GM12873 (cell line): Measurements from ENCODE around the gene NAGS.

Experiments
- CTCF ChIP-seq: IDR thresholded peaks from 2 replicates; pipeline ENCODE4 v1.5.1; 2012; ENCODE audit warnings: low read depth, mild to moderate bottlenecking, moderate library complexity, low read length, control low read depth; ENCODE audit not compliant: insufficient read depth; ENCODE audit errors: missing control alignments

The NAGS gene

GRCh38 chr17:44000871-44001460 is 3.5 kb upstream of the NAGS start:
- no peak for TF ChIP-seq CTCF

- no peak for TF ChIP-seq CTCF
Measured at GRCh38 chr17:44001461-44001920, 2.9 kb upstream of the NAGS start.

GRCh38 chr17:44002141-44002848 is 2.1 kb upstream of the NAGS start:
- no peak for TF ChIP-seq CTCF

GRCh38 chr17:44004761-44005526 is 522 bp downstream of the NAGS start:
- TF ChIP-seq CTCF = no peak

GRCh38 chr17:44005527-44006271 is 1.3 kb downstream of the NAGS start:
- no peak for TF ChIP-seq CTCF

GRCh38 chr17:44006272-44006597 is 1.8 kb downstream of the NAGS start:
- TF ChIP-seq CTCF = no peak
